Measurements from ENCODE around the gene IQGAP2.

DNA sequence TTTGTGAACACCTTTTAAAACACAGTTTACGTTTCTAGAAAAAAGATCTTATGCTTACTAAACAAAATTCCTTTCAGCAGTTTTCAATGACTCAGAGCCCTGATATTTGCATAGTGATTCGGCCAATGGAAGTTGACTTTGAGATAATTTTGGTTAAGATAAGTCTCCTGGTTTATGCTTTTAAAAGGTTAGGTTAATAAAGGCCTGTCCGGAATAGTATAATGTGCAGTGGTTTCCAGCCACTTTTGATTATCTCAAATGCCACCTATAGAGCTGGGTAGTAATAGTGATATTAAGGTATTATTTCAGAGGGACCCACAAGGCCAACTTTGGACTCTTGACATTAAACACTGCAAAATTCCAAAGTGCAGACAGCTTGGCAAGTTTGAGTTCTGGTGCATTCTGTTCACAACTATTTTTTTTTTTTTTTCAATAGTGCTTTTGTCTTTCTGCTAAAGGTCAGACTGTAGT lies 134.0 kb downstream of the IQGAP2 start:
- TF ChIP-seq POLR2A (IDR thresholded peaks at IDR 0.05; ENCODE audit: low read length) (no peak), GATA1 (IDR thresholded peaks at IDR 0.05; ENCODE audit: low read depth, low read length) (no peak)

Data from erythroblast (primary cell).